ENCODE data around the gene KCNQ2.

DNA sequence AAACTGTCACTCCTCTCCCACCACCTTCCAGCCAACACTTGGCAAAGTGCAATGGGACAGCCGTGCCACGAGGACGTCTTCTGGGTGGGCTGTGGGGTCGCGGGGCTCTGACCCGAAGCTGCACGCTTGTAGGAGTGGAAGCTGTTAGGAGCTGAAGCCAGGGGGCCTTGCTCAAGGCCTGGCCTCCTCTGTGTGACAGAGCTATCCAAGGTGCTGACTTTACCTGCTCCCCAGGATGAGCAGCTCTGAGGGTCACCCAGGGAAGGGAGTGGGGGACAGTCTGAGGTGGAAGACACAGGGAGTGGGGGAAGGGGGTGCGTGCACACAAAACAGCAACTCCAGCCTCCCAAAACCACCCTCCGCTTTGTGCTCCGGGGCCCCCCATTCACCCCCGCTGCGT, 93.8 kb downstream of the KCNQ2 start:
- TF ChIP-seq, protein P1, sequence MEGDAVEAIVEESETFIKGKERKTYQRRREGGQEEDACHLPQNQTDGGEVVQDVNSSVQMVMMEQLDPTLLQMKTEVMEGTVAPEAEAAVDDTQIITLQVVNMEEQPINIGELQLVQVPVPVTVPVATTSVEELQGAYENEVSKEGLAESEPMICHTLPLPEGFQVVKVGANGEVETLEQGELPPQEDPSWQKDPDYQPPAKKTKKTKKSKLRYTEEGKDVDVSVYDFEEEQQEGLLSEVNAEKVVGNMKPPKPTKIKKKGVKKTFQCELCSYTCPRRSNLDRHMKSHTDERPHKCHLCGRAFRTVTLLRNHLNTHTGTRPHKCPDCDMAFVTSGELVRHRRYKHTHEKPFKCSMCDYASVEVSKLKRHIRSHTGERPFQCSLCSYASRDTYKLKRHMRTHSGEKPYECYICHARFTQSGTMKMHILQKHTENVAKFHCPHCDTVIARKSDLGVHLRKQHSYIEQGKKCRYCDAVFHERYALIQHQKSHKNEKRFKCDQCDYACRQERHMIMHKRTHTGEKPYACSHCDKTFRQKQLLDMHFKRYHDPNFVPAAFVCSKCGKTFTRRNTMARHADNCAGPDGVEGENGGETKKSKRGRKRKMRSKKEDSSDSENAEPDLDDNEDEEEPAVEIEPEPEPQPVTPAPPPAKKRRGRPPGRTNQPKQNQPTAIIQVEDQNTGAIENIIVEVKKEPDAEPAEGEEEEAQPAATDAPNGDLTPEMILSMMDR (IDR thresholded peaks at IDR 0.05), result no peak
- no peak for TF ChIP-seq POLR2A (IDR thresholded peaks at IDR 0.05)

Measured in prostate gland (tissue), 2 donors.